ENCODE data around the gene SHISA8.

Gene SHISA8

GRCh38 chr22:41933411-41934177 lies 18.7 kb upstream of the SHISA8 start:
- DNase-seq: no peak

GRCh38 chr22:41932353-41932752 lies 17.5 kb upstream of the SHISA8 start:
- no peak for DNase-seq

GRCh38 chr22:41931701-41932269 lies 16.9 kb upstream of the SHISA8 start:
- DNase-seq: no peak

GRCh38 chr22:41929418-41929810 lies 14.5 kb upstream of the SHISA8 start:
- no peak for DNase-seq

- DNase-seq: no peak
Measured at GRCh38 chr22:41928593-41929417, 13.9 kb upstream of the SHISA8 start.

GRCh38 chr22:41927813-41928212 lies 12.9 kb upstream of the SHISA8 start:
- DNase-seq: no peak

GRCh38 chr22:41925783-41926460 lies 11.0 kb upstream of the SHISA8 start:
- peak; percentile 65 for DNase-seq

GRCh38 chr22:41923595-41924276 lies 8.9 kb upstream of the SHISA8 start:
- no peak for DNase-seq

GRCh38 chr22:41922940-41923594 lies 8.2 kb upstream of the SHISA8 start:
- no peak for DNase-seq

GRCh38 chr22:41922328-41922727 lies 7.5 kb upstream of the SHISA8 start:
- no peak for DNase-seq

- no peak for DNase-seq
Measured at GRCh38 chr22:41920271-41920976, 5.5 kb upstream of the SHISA8 start.

- DNase-seq: no peak
Measured at GRCh38 chr22:41919357-41920224, 4.7 kb upstream of the SHISA8 start.

GRCh38 chr22:41917903-41918791 lies 3.3 kb upstream of the SHISA8 start:
- no peak for DNase-seq

GRCh38 chr22:41917375-41917902 lies 2.6 kb upstream of the SHISA8 start:
- no peak for DNase-seq

- no peak for DNase-seq
Measured at GRCh38 chr22:41916745-41917358, 2.0 kb upstream of the SHISA8 start.

- no peak for DNase-seq
Measured at GRCh38 chr22:41915786-41916493, 1.1 kb upstream of the SHISA8 start.

GRCh38 chr22:41914611-41915034 lies 251 bp downstream of the SHISA8 start:
- DNase-seq: no peak

All from activated effector memory CD4-positive, alpha-beta T cell treated with Interleukin-2 at 50 U/mL for 16 hours (primary cell).